Left lobe of liver (tissue), 2 donors: Measurements from ENCODE around the gene ITPKB. TPM values are rescaled to one million over a fixed set of nuclear protein-coding genes. Genes with fewer than 3 reads are reported as not detected.
"Not testable (repeated sequence)": the region's sequence is repeated elsewhere in the genome, so short reads cannot be mapped to it uniquely, and the experiment has no call there.

Experiments used
- ATAC-seq: fragments of 200-7000 bp; cut with Tn5 transposase; one replicate; pipeline ENCODE4 v1.9.1; 2020; ENCODE audit warnings: mild to moderate bottlenecking, moderate library complexity
- DNase-seq: peaks from one replicate; pipeline ENCODE4 v3.0.0-alpha.2; 2020; ENCODE audit warnings: low spot score
- total RNA-seq: library from RNA; stranded (reverse); gene quantifications from one replicate; pipeline ENCODE4 v1.2.1, GENCODE V29; 2021
- donor health status: DM: no; HTN: no; CAD: no; lungs with moderate emphysema.
- donor health status: DM: no; HTN: yes; CAD: no.

The ITPKB gene
- total RNA-seq, result 3.1 TPM

- DNase-seq (no peak), ATAC-seq (peak; percentile 36)
These were observed at the start of gene ITPKB for GRCh38 chr1:226738995-226739695. Gene ITPKB, minus strand, starts transcription at chr1:226739282. Its CDS starts 1,824 bp downstream, at chr1:226737458.

- no peak for ATAC-seq
- no peak for DNase-seq
These were observed 48.6 kb upstream of the ITPKB start for GRCh38 chr1:226787638-226788037.

- no peak for DNase-seq
- ATAC-seq, result no peak
These were observed 48.0 kb upstream of the ITPKB start for GRCh38 chr1:226787071-226787470.

- no peak for DNase-seq
- ATAC-seq, result no peak
These were observed 47.5 kb upstream of the ITPKB start for GRCh38 chr1:226786550-226786949.

- ATAC-seq, result no peak
These were observed 46.7 kb upstream of the ITPKB start for GRCh38 chr1:226785805-226786204.

GRCh38 chr1:226784081-226785049 lies 45.3 kb upstream of the ITPKB start:
- ATAC-seq, result no peak
- no peak for DNase-seq

More at GRCh38 chr1:226785805-226786204, 46.7 kb upstream of the ITPKB start:
- DNase-seq, result no peak

GRCh38 chr1:226782845-226783601 lies 43.9 kb upstream of the ITPKB start:
- ATAC-seq, result no peak
- DNase-seq, result no peak

- no peak for DNase-seq
- no peak for ATAC-seq
These were observed 43.0 kb upstream of the ITPKB start for GRCh38 chr1:226781937-226782609.

- no peak for ATAC-seq
- DNase-seq, result no peak
These were observed 40.5 kb upstream of the ITPKB start for GRCh38 chr1:226779561-226779960.

- DNase-seq (no peak), ATAC-seq (no peak)
These were observed 39.6 kb upstream of the ITPKB start for GRCh38 chr1:226778657-226779058.

GRCh38 chr1:226776975-226777374 lies 37.9 kb upstream of the ITPKB start:
- no peak for DNase-seq
- no peak for ATAC-seq

GRCh38 chr1:226776066-226776465 lies 37.0 kb upstream of the ITPKB start:
- DNase-seq, result no peak
- ATAC-seq, result no peak

- ATAC-seq (no peak), DNase-seq (no peak)
These were observed 33.5 kb upstream of the ITPKB start for GRCh38 chr1:226772446-226773139.

GRCh38 chr1:226767170-226767569 lies 28.1 kb upstream of the ITPKB start:
- DNase-seq, ATAC-seq: not testable (repeated sequence)

- ATAC-seq (no peak), DNase-seq (no peak)
These were observed 27.5 kb upstream of the ITPKB start for GRCh38 chr1:226766565-226766964.

GRCh38 chr1:226764533-226764932 lies 25.5 kb upstream of the ITPKB start:
- DNase-seq, result no peak
- no peak for ATAC-seq

- DNase-seq, result no peak
- ATAC-seq, result no peak
These were observed 24.8 kb upstream of the ITPKB start for GRCh38 chr1:226763905-226764264.

GRCh38 chr1:226762988-226763904 lies 24.2 kb upstream of the ITPKB start:
- DNase-seq, result no peak
- no peak for ATAC-seq

GRCh38 chr1:226762055-226762454 lies 23.0 kb upstream of the ITPKB start:
- DNase-seq (no peak), ATAC-seq (no peak)
